GM23248 (cell line): Measurements from ENCODE around the gene ZNF438. TPM values are rescaled to one million over a fixed set of nuclear protein-coding genes. Genes with fewer than 3 reads are reported as not detected.

Experiments
- DNase-seq: peaks from one replicate; pipeline ENCODE4 v3.0.0-alpha.2; 2015
- H2AFZ ChIP-seq: fragments of 200-600 bp; sonication (generic); 2 replicates; pipeline ENCODE4 v1.6.1; 2016; ENCODE audit warnings: antibody characterized with exemption
- H3F3A ChIP-seq: fragments of 200-600 bp; sonication (generic); 2 replicates; pipeline ENCODE4 v1.6.1; 2016; ENCODE audit warnings: mild to moderate bottlenecking, antibody characterized with exemption, mixed run types; ENCODE audit not compliant: insufficient read depth
- H3K27ac ChIP-seq: fragments of 200-600 bp; sonication (generic); 2 replicates; pipeline ENCODE4 v1.5.1; 2016; ENCODE audit warnings: mild to moderate bottlenecking
- H3K27me3 ChIP-seq: fragments of 200-600 bp; sonication (generic); replicated peaks from 2 replicates; pipeline ENCODE4 v1.6.1; 2016; ENCODE audit warnings: mild to moderate bottlenecking; ENCODE audit not compliant: insufficient read depth
- H3K36me3 ChIP-seq: fragments of 200-600 bp; sonication (generic); 2 replicates; pipeline ENCODE4 v1.6.1; 2016; ENCODE audit warnings: low read depth, mild to moderate bottlenecking
- H3K4me1 ChIP-seq: fragments of 200-600 bp; sonication (generic); 2 replicates; pipeline ENCODE4 v1.6.1; 2016; ENCODE audit warnings: mild to moderate bottlenecking; ENCODE audit not compliant: insufficient read depth
- H3K4me2 ChIP-seq: fragments of 200-600 bp; sonication (generic); one replicate; pipeline ENCODE4 v1.6.1; 2016; ENCODE audit warnings: mild to moderate bottlenecking; ENCODE audit not compliant: unreplicated experiment
- H3K4me3 ChIP-seq: fragments of 200-600 bp; sonication (generic); 2 replicates; pipeline ENCODE4 v1.5.1; 2016; ENCODE audit warnings: mild to moderate bottlenecking
- H3K79me2 ChIP-seq: fragments of 200-600 bp; sonication (generic); 2 replicates; pipeline ENCODE4 v1.6.1; 2016; ENCODE audit warnings: mild to moderate bottlenecking; ENCODE audit not compliant: insufficient read depth
- H3K9ac ChIP-seq: fragments of 200-600 bp; sonication (generic); 2 replicates; pipeline ENCODE4 v1.6.1; 2016; ENCODE audit warnings: mild to moderate bottlenecking
- H3K9me2 ChIP-seq: fragments of 200-600 bp; sonication (generic); 2 replicates; pipeline ENCODE4 v1.6.1; 2016; ENCODE audit warnings: mixed run types, mild to moderate bottlenecking, moderate library complexity; ENCODE audit not compliant: insufficient read depth
- H3K9me3 ChIP-seq: fragments of 200-600 bp; sonication (generic); one replicate; pipeline ENCODE4 v1.6.1; 2017; ENCODE audit warnings: low read depth
- H4K20me1 ChIP-seq: fragments of 200-600 bp; sonication (generic); 2 replicates; pipeline ENCODE4 v1.6.0; 2016; ENCODE audit not compliant: insufficient read depth
- EZH2 ChIP-seq: fragments of 200-600 bp; sonication (generic); IDR thresholded peaks from 2 replicates; pipeline ENCODE4 v1.6.1; 2018; ENCODE audit warnings: antibody characterized with exemption, mild to moderate bottlenecking; ENCODE audit not compliant: insufficient read depth, poor library complexity, severe bottlenecking
- EZH2phosphoT487 ChIP-seq: fragments of 200-600 bp; sonication (generic); IDR thresholded peaks from 2 replicates; pipeline ENCODE4 v1.6.1; 2018; ENCODE audit warnings: antibody characterized with exemption, moderate library complexity, mild to moderate bottlenecking, low read depth; ENCODE audit not compliant: insufficient read depth
- WGBS, 2 experiments: methylation state at CpG; one replicate each; pipeline ENCODE4 v1.1.6; 2015 to 2017; ENCODE audit warnings: low lambda C conversion rate in 2 of 2, low coverage in 1 of 2; ENCODE audit errors: missing lambda C conversion rate in 2 of 2; 5-methylcytosine and 5-hydroxymethylcytosine counted together
- in situ Hi-C: fragments of 300-500 bp; cut with MboI; formaldehyde crosslinking; loops from 2 replicates; pipeline ENCODE4 v1.15.0; 2020
- polyA plus RNA-seq: library from polyadenylated mRNA; unstranded; fragments of >200 nt; fragmentation: Nextera tagmentation; extraction: Ambion mirVana; gene quantifications from 2 replicates; pipeline ENCODE4 v1.2.1, GENCODE V29; 2016
- total RNA-seq: library from RNA; depleted of rRNA; stranded (reverse); fragments of >200 nt; shearing (Covaris generic); gene quantifications from 2 replicates; pipeline ENCODE4 v1.2.3, GENCODE V29; 2014

ZNF438 gene
- total and polyA plus RNA-seq, 2 experiments from 2014 or later = 2.9 to 4.1 TPM

- H3K36me3 ChIP-seq = no peaks in the 10 kb centered on the region; the same call in 1 of the 2 replicates
- no peak overlapping the region for H3K27ac ChIP-seq
- H3K4me3 ChIP-seq = no peak overlapping the region
- H2AFZ ChIP-seq = no peak overlapping the region
- WGBS, 2 experiments = 60 to 64% methylated on average over 2 of the region's 2 CpGs
- no peaks in the 10 kb centered on the region for H3F3A ChIP-seq
- no peak overlapping the region for H3K4me2 ChIP-seq
- H3K9me2 ChIP-seq = no peaks in the 10 kb centered on the region
- H3K9ac ChIP-seq = no peak overlapping the region
- no peaks in the 10 kb centered on the region for H3K27me3 ChIP-seq
- in situ Hi-C loops = no loop called here
- no peak for TF ChIP-seq EZH2phosphoT487
- TF ChIP-seq EZH2 = no peak
- no peaks in the 10 kb centered on the region for H3K79me2 ChIP-seq
- DNase-seq = no peak
- peaks cover 3% of the 10 kb centered on the region for H3K9me3 ChIP-seq
- H3K4me1 ChIP-seq = no peaks in the 10 kb centered on the region
- no peaks in the 10 kb centered on the region for H4K20me1 ChIP-seq
Observed at GRCh38 chr10:30928742-30929141, 102.9 kb downstream of the ZNF438 start.

- in situ Hi-C loops = no loop called here
- Histone ChIP-seq H3K4me2 (no peak overlapping the region), H3K4me3 (no peak overlapping the region), H3K9ac (no peak overlapping the region), H3K36me3 (no peaks in the 10 kb centered on the region), H3K27me3 (no peaks in the 10 kb centered on the region), H3K27ac (no peak overlapping the region), H3K9me2 (no peaks in the 10 kb centered on the region), H3F3A (no peaks in the 10 kb centered on the region), H3K9me3 (no peaks in the 10 kb centered on the region), H2AFZ (no peak overlapping the region), H3K4me1 (no peaks in the 10 kb centered on the region), H4K20me1 (no peaks in the 10 kb centered on the region), H3K79me2 (no peaks in the 10 kb centered on the region)
- WGBS, 2 experiments = 97 to 100% methylated on average over 2 of the region's 2 CpGs
- DNase-seq = no peak
- TF ChIP-seq EZH2 = no peak
- TF ChIP-seq EZH2phosphoT487 = no peak
Observed at GRCh38 chr10:30918651-30919050, 113.0 kb downstream of the ZNF438 start.

- no peaks in the 10 kb centered on the region for H3K27me3 ChIP-seq
- no peaks in the 10 kb centered on the region for H3K79me2 ChIP-seq
- WGBS, 2 experiments = 50 to 61% methylated on average over 1 of the region's 1 CpG
- no peak for DNase-seq
- H3K4me2 ChIP-seq = no peak overlapping the region
- no peak overlapping the region for H3K4me3 ChIP-seq
- no peaks in the 10 kb centered on the region for H3F3A ChIP-seq
- H3K9me2 ChIP-seq = peaks cover 6% of the 10 kb centered on the region; the same call in 1 of the 2 replicates
- H2AFZ ChIP-seq = no peak overlapping the region
- H3K27ac ChIP-seq = no peak overlapping the region
- H3K9ac ChIP-seq = no peak overlapping the region
- H3K4me1 ChIP-seq = no peaks in the 10 kb centered on the region
- no peaks in the 10 kb centered on the region for H4K20me1 ChIP-seq
- TF ChIP-seq EZH2phosphoT487 (no peak), EZH2 (no peak)
- no peaks in the 10 kb centered on the region for H3K9me3 ChIP-seq
- in situ Hi-C loops = no loop called here
- H3K36me3 ChIP-seq = no peaks in the 10 kb centered on the region
Observed at GRCh38 chr10:30917789-30918188, 113.9 kb downstream of the ZNF438 start.

DNA sequence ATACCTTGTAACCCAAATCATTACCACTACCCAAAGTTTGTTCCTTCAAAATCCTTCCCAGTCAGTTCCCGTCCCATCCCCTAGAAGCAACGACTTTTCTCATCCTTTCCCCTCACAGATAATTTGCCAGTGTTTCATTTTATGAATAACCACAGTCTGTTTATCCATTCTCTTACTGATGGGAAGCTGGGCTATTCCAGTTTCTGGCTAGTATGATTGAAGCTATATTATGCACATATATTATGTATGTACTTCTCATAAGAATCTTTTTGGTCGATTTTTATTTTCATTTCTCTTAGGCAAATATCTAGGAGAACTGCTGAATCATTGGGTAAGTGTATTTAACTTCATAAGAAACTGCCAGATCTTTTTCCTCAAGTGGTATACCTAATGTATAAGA, 114.6 kb downstream of the ZNF438 start:
- Histone ChIP-seq H3K27ac (no peak overlapping the region), H3K4me1 (no peaks in the 10 kb centered on the region), H3K4me2 (no peak overlapping the region), H3K9ac (no peak overlapping the region), H4K20me1 (no peaks in the 10 kb centered on the region), H3F3A (no peaks in the 10 kb centered on the region), H3K9me3 (no peaks in the 10 kb centered on the region), H3K27me3 (no peaks in the 10 kb centered on the region), H3K36me3 (no peaks in the 10 kb centered on the region), H2AFZ (no peak overlapping the region), H3K9me2 (peaks cover 6% of the 10 kb centered on the region; the same call in 1 of the 2 replicates), H3K79me2 (no peaks in the 10 kb centered on the region), H3K4me3 (no peak overlapping the region)
- TF ChIP-seq EZH2 (no peak), EZH2phosphoT487 (no peak)
- in situ Hi-C loops = no loop called here
- 93 to 96% methylated on average over 3 of the region's 3 CpGs for WGBS, 2 experiments
- DNase-seq = no peak

DNA sequence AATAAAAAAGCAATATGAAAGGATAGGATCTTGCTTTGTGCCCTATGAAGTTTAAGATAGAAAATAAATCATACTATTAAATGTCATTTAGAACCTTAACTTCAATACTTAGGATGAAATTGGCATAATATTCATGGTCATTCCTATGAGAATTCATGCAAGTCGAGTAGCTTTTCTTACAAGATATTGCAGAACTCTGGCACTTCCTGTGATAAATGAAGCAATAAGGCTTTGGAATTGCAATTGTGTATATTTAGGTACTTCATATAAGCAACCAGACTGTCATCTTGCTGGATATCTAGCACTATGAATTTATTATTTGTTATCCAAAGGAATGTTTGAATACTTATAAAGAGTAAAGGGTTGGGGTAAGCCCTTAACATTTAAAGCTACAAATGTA, 116.5 kb downstream of the ZNF438 start:
- in situ Hi-C loops = no loop called here
- Histone ChIP-seq H3K9me3 (no peaks in the 10 kb centered on the region), H3K9ac (no peak overlapping the region), H3K9me2 (peaks cover 6% of the 10 kb centered on the region; the same call in 1 of the 2 replicates), H3K79me2 (no peaks in the 10 kb centered on the region), H3K4me3 (no peak overlapping the region), H2AFZ (no peak overlapping the region), H3K4me1 (no peaks in the 10 kb centered on the region), H3K4me2 (no peak overlapping the region), H3K27ac (no peak overlapping the region), H3K27me3 (no peaks in the 10 kb centered on the region), H3K36me3 (no peaks in the 10 kb centered on the region), H3F3A (no peaks in the 10 kb centered on the region), H4K20me1 (no peaks in the 10 kb centered on the region)
- WGBS, 2 experiments = 49 to 52% methylated on average over 1 of the region's 1 CpG
- TF ChIP-seq EZH2phosphoT487 = no peak
- no peak for TF ChIP-seq EZH2
- DNase-seq = peak; percentile 19
